Thyroid gland (tissue), 4 donors: ENCODE results near the gene FOXP1.

ENCODE experiments used
- CTCF ChIP-seq, 6 experiments: fragments of 200-600 bp in 3 of 6; fragments of 450-650 bp in 3 of 6; sonication (generic) in 3 of 6; IDR thresholded peaks; one replicate each; pipeline ENCODE4 v1.5.1; 2016 to 2019; ENCODE audit warnings: antibody characterized with exemption in 6 of 6, mild to moderate bottlenecking in 2 of 6, inconsistent platforms in 1 of 6, moderate library complexity in 1 of 6
- POLR2A ChIP-seq, 2 donors: fragments of 450-650 bp; IDR thresholded peaks; one replicate each; pipeline ENCODE4 v1.6.1; 2017; ENCODE audit warnings: antibody characterized with exemption in 2 of 2, mild to moderate bottlenecking in 2 of 2, moderate library complexity in 1 of 2

GRCh38 chr3:71515636-71516365 is 67.7 kb downstream of the FOXP1 start:
- TF ChIP-seq CTCF (IDR thresholded peaks at IDR 0.05): no peak
- TF ChIP-seq POLR2A (IDR thresholded peaks at IDR 0.05): no peak
